ENCODE measurements around the gene MGAT4B.

- no peak for TF ChIP-seq RAD21 (IDR thresholded peaks at IDR 0.05; ENCODE audit: low read depth)
- TF ChIP-seq MAX (IDR thresholded peaks at IDR 0.05): no peak
- TF ChIP-seq CREB1 (IDR thresholded peaks at IDR 0.05; ENCODE audit: low read depth): no peak
- TF ChIP-seq EP300 (IDR thresholded peaks at IDR 0.05; ENCODE audit: borderline replicate concordance): no peak
- no peak for TF ChIP-seq REST (IDR thresholded peaks at IDR 0.05; ENCODE audit: low read depth)
- no peak for TF ChIP-seq CEBPB (IDR thresholded peaks at IDR 0.05)
- TF ChIP-seq TAF1 (IDR thresholded peaks at IDR 0.05; ENCODE audit: low read depth): no peak
- TF ChIP-seq TCF12 (IDR thresholded peaks at IDR 0.05; ENCODE audit: low read depth): no peak
- no peak for TF ChIP-seq YY1 (IDR thresholded peaks at IDR 0.05; ENCODE audit: low read depth)
- no peak for TF ChIP-seq TEAD4 (IDR thresholded peaks at IDR 0.05)
Observed at GRCh38 chr5:179781846-179782245, 24.8 kb downstream of the MGAT4B start.
